ENCODE data around the gene CEP295NL.

- no peak for TF ChIP-seq POLR2AphosphoS5 (IDR thresholded peaks at IDR 0.05; ENCODE audit: low read depth, low read length)
- no peak for TF ChIP-seq ATF2 (CRISPR knock-in tag; IDR thresholded peaks at IDR 0.05)
- TF ChIP-seq, protein P1, sequence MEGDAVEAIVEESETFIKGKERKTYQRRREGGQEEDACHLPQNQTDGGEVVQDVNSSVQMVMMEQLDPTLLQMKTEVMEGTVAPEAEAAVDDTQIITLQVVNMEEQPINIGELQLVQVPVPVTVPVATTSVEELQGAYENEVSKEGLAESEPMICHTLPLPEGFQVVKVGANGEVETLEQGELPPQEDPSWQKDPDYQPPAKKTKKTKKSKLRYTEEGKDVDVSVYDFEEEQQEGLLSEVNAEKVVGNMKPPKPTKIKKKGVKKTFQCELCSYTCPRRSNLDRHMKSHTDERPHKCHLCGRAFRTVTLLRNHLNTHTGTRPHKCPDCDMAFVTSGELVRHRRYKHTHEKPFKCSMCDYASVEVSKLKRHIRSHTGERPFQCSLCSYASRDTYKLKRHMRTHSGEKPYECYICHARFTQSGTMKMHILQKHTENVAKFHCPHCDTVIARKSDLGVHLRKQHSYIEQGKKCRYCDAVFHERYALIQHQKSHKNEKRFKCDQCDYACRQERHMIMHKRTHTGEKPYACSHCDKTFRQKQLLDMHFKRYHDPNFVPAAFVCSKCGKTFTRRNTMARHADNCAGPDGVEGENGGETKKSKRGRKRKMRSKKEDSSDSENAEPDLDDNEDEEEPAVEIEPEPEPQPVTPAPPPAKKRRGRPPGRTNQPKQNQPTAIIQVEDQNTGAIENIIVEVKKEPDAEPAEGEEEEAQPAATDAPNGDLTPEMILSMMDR (CRISPR knock-in tag; IDR thresholded peaks at IDR 0.05), result no peak
- no peak for TF ChIP-seq FOXO1 (CRISPR knock-in tag; IDR thresholded peaks at IDR 0.05)
These were observed 34.6 kb upstream of the CEP295NL start for GRCh38 chr17:78937561-78937960.

Measured in HepG2 (cell line).